CD4-positive, alpha-beta T cell (primary cell): Measurements from ENCODE around the gene TULP3. TPM values are rescaled to one million over a fixed set of nuclear protein-coding genes. Genes with fewer than 3 reads are reported as not detected.
A peak's percentile ranks its signal among the peaks of the same experiment; 100 is the strongest.

Experiments used
- ATAC-seq: fragments of 200-7000 bp; cut with Tn5 transposase; one replicate; pipeline ENCODE4 v1.10.0; 2022; ENCODE audit warnings: mild to moderate bottlenecking; ENCODE audit not compliant: poor library complexity
- CTCF ChIA-PET: fragments of 350-600 bp; sonication (Branson Sonifier 250); formaldehyde crosslinking; loops from one replicate; lab custom pipeline; 2021; ENCODE audit warnings: antibody characterized with exemption, inconsistent platforms; lab: Charles Lee
- POLR2A ChIA-PET: fragments of 350-600 bp; sonication (Branson Sonifier 250); formaldehyde crosslinking; loops from one replicate; lab custom pipeline; 2021; ENCODE audit warnings: antibody characterized with exemption, inconsistent platforms; lab: Charles Lee
- DNase-seq, 14 experiments: peaks; one replicate each; pipeline ENCODE4 v3.0.0-alpha.2; 2013 to 2020; ENCODE audit warnings: mixed read lengths in 2 of 14
- H3K27ac ChIP-seq, 2 donors: one replicate each; pipeline versions ENCODE4 v1.5.1 to v1.7.0; 2013; ENCODE audit warnings: low read length in 2 of 2, low read depth in 1 of 2, mild to moderate bottlenecking in 1 of 2
- H3K27me3 ChIP-seq, 2 experiments: 1 replicate in 1 of 2; 2 replicates in 1 of 2; pipeline versions ENCODE4 v1.6.1 to v1.7.0; 2013; ENCODE audit warnings: low read length in 2 of 2, control low read depth in 1 of 2, mild to moderate bottlenecking in 1 of 2, moderate library complexity in 1 of 2; ENCODE audit not compliant: insufficient read depth in 2 of 2, control insufficient read depth in 1 of 2
- H3K36me3 ChIP-seq: one replicate; pipeline ENCODE4 v1.6.1; 2013; ENCODE audit warnings: low read length, control low read depth; ENCODE audit not compliant: insufficient read depth
- H3K4me1 ChIP-seq: one replicate; pipeline ENCODE4 v1.6.1; 2013; ENCODE audit warnings: low read length, control low read depth; ENCODE audit not compliant: insufficient read depth
- H3K4me3 ChIP-seq: one replicate; pipeline ENCODE4 v1.5.1; 2013; ENCODE audit warnings: mild to moderate bottlenecking, low read length, moderate library complexity
- H3K9me3 ChIP-seq, 2 experiments: 1 replicate in 1 of 2; 2 replicates in 1 of 2; pipeline versions ENCODE4 v1.6.1 to v1.7.0; 2013; ENCODE audit warnings: low read length in 2 of 2, mild to moderate bottlenecking in 2 of 2, control low read depth in 1 of 2, moderate library complexity in 1 of 2; ENCODE audit not compliant: control insufficient read depth in 1 of 2, insufficient read depth in 1 of 2
- H3K27ac Mint-ChIP-seq: one replicate; pipeline ENCODE4 v1.8.0; 2020; ENCODE audit warnings: mixed read lengths
- H3K27me3 Mint-ChIP-seq: one replicate; pipeline ENCODE4 v1.8.0; 2021; ENCODE audit warnings: mixed read lengths
- H3K36me3 Mint-ChIP-seq: one replicate; pipeline ENCODE4 v1.8.0; 2021; ENCODE audit warnings: low read depth, mixed read lengths
- H3K4me1 Mint-ChIP-seq: one replicate; pipeline ENCODE4 v1.8.0; 2021; ENCODE audit warnings: low read depth, mixed read lengths
- H3K4me3 Mint-ChIP-seq: one replicate; pipeline ENCODE4 v1.8.0; 2020; ENCODE audit warnings: mild to moderate bottlenecking, mixed read lengths
- H3K9me3 Mint-ChIP-seq: one replicate; pipeline ENCODE4 v1.8.0; 2020; ENCODE audit warnings: mixed read lengths
- intact Hi-C, 2 experiments: fragments of 100-400 bp; cut with DNase I in 1 of 2; cut with micrococcal nuclease in 1 of 2; formaldehyde crosslinking; loops; one replicate each; pipeline versions ENCODE4 v1.15.1 to v1.9.0; 2023 to 2025; cut with DNase I, micrococcal nuclease
- total RNA-seq, 174 experiments: library from RNA in 2 of 174; stranded (reverse) in 2 of 174; gene quantifications; one replicate each; pipeline ENCODE4 v1.2.3 and lab custom pipeline; 2021 to 2026
- TF ChIP-seq, protein P1 (sequence below): fragments of 200-600 bp; IDR thresholded peaks from one replicate; pipeline ENCODE4 v1.8.0; 2022; ENCODE audit warnings: antibody characterized with exemption, mild to moderate bottlenecking

The TULP3 gene
- total RNA-seq, 2 experiments from 2014 or later, result 4.2 to 5.5 TPM

- Mint-ChIP-seq H3K27ac (no peak overlapping the region), H3K27me3 (peaks cover 64% of the 10 kb centered on the region), H3K36me3 (no peaks in the 10 kb centered on the region), H3K9me3 (no peaks in the 10 kb centered on the region), H3K4me3 (peak overlapping the region; percentile 40), H3K4me1 (peaks cover 16% of the 10 kb centered on the region)
- CTCF ChIA-PET, result no interaction called here
- POLR2A ChIA-PET, result no interaction called here
- Histone ChIP-seq H3K4me1 (peaks cover 10% of the 10 kb centered on the region), H3K9me3 (peaks cover 0 to 4% of the 10 kb centered on the region in 2 experiments), H3K27me3 (peaks cover 46 to 60% of the 10 kb centered on the region in 2 experiments), H3K36me3 (no peaks in the 10 kb centered on the region), H3K27ac (no peak overlapping the region), H3K4me3 (no peak overlapping the region)
- ATAC-seq (no peak), DNase-seq (no peak)
- TF ChIP-seq, protein P1, sequence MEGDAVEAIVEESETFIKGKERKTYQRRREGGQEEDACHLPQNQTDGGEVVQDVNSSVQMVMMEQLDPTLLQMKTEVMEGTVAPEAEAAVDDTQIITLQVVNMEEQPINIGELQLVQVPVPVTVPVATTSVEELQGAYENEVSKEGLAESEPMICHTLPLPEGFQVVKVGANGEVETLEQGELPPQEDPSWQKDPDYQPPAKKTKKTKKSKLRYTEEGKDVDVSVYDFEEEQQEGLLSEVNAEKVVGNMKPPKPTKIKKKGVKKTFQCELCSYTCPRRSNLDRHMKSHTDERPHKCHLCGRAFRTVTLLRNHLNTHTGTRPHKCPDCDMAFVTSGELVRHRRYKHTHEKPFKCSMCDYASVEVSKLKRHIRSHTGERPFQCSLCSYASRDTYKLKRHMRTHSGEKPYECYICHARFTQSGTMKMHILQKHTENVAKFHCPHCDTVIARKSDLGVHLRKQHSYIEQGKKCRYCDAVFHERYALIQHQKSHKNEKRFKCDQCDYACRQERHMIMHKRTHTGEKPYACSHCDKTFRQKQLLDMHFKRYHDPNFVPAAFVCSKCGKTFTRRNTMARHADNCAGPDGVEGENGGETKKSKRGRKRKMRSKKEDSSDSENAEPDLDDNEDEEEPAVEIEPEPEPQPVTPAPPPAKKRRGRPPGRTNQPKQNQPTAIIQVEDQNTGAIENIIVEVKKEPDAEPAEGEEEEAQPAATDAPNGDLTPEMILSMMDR, result no peak
- intact Hi-C loops, result no loop called here
These were observed 69.8 kb downstream of the TULP3 start for GRCh38 chr12:2960390-2960956.

- TF ChIP-seq, protein P1, result no peak
- ChIA-PET POLR2A (no interaction called here), CTCF (no interaction called here)
- Mint-ChIP-seq H3K9me3 (no peaks in the 10 kb centered on the region), H3K4me3 (peak overlapping the region; percentile 40), H3K36me3 (no peaks in the 10 kb centered on the region), H3K27me3 (peaks cover 65% of the 10 kb centered on the region), H3K27ac (no peak overlapping the region), H3K4me1 (peaks cover 16% of the 10 kb centered on the region)
- Histone ChIP-seq H3K27me3 (peaks cover 46 to 60% of the 10 kb centered on the region in 2 experiments), H3K4me3 (no peak overlapping the region), H3K4me1 (peaks cover 10% of the 10 kb centered on the region), H3K9me3 (peaks cover 0 to 4% of the 10 kb centered on the region in 2 experiments), H3K27ac (no peak overlapping the region), H3K36me3 (no peaks in the 10 kb centered on the region)
- intact Hi-C loops, result no loop called here
- ATAC-seq (no peak), DNase-seq (no peak)
These were observed 70.4 kb downstream of the TULP3 start for GRCh38 chr12:2960996-2961616.

GRCh38 chr12:2961705-2962104 is 71.0 kb downstream of the TULP3 start:
- H3K9me3 Mint-ChIP-seq, result no peaks in the 10 kb centered on the region
- Histone ChIP-seq H3K27me3 (peaks cover 46 to 60% of the 10 kb centered on the region in 2 experiments), H3K4me1 (peaks cover 10% of the 10 kb centered on the region), H3K9me3 (peaks cover 0 to 4% of the 10 kb centered on the region in 2 experiments), H3K36me3 (no peaks in the 10 kb centered on the region), H3K4me3 (no peak overlapping the region), H3K27ac (no peak overlapping the region)
- H3K4me3 Mint-ChIP-seq, result no peak overlapping the region
- H3K27me3 Mint-ChIP-seq, result peaks cover 61% of the 10 kb centered on the region
- peaks cover 16% of the 10 kb centered on the region for H3K4me1 Mint-ChIP-seq
- H3K27ac Mint-ChIP-seq, result no peak overlapping the region
- no peak for DNase-seq
- POLR2A ChIA-PET, result no interaction called here
- CTCF ChIA-PET, result no interaction called here
- intact Hi-C loops, result no loop called here
- TF ChIP-seq, protein P1, result no peak
- H3K36me3 Mint-ChIP-seq, result no peaks in the 10 kb centered on the region
- no peak for ATAC-seq
